Measurements from ENCODE around the gene MSMO1.
"Not testable (repeated sequence)": the region's sequence is repeated elsewhere in the genome, so short reads cannot be mapped to it uniquely, and the experiment has no call there.

Gene MSMO1

GRCh38 chr4:165327211-165328100, at the start of gene MSMO1:
MSMO1 (plus strand) TSS chr4:165327669; CDS start chr4:165333371, 5,702 bp downstream.
- peak; percentile 79 for DNase-seq (ENCODE audit: low spot score)

DNA sequence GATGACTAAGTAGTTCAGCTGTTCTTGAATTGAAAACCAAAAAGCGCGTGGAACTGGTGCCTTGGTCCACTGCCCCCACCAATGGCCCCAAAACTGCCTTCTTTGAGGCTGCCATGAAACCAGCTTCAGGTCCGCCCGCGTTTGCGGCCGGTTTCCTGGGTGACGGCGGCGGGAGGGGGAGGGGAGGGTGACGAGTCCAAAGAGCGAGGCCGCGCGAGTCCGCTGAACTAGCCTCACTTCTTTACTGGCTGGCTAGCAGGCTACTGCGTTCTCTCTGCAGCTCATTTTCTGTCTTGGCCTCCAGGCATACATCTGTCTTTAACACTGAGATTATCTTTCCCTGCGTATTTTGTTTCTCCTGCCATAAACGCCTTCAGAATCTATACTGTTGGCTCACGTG, 47.9 kb upstream of the MSMO1 start:
- DNase-seq (ENCODE audit: low spot score) = not testable (repeated sequence)

GRCh38 chr4:165284697-165285096, 42.8 kb upstream of the MSMO1 start:
- DNase-seq (ENCODE audit: low spot score) = not testable (repeated sequence)

DNA sequence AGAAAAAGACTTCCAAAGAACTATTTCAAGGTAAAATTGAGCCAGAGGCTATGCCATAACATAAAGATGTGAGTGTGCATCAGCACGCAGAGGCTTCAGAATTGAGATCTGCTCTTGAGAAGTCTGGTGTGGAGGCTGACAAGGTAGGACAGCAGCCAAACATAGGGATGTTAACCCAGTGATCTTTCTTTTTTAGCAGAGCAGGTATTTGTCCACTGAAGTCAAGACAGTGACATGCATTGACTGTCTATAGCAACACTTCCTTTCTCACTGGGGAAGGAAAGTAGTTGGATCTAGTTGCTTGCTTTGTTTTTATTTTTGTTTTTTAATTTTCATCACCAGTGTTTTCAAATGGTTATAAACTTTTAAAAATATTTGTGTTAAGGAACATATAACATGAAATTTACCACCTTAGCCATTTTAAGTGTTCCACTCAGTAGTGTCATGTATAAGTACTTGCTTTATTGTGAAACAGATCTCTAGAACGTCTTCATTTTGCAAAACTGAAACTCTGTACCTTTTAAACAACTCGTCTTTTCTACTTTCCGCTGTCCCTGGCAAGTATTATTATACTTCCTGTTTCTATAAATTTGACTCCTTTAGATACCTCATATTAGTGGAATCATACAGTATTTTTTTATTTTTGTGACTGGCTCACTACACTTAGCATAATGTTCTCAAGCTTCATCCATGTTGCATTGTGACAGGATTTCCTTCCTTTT, 40.7 kb upstream of the MSMO1 start:
- DNase-seq (ENCODE audit: low spot score) = not testable (repeated sequence)

- no peak for DNase-seq (ENCODE audit: low spot score)
Measured at GRCh38 chr4:165288226-165288625, 39.2 kb upstream of the MSMO1 start.

- DNase-seq (ENCODE audit: low spot score) = no peak
Measured at GRCh38 chr4:165288639-165289422, 38.6 kb upstream of the MSMO1 start.

DNA sequence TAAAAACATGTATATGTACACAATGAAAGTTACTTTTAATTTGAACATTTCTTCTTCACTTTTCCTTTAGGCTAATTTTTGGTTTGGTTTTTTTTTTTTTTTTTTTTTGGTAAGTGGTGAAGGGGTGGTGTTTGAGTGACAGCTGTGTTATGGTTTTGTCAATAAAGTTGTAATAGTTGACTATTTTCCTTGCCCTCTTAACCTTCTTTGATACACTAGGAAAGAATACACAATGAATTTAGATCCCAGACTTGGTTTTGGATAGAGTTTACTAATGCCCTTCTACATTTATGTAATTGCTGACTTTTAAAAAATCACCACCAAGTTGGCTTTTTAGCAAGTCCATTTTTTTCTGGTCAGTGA, 38.1 kb upstream of the MSMO1 start:
- DNase-seq (ENCODE audit: low spot score) = no peak

GRCh38 chr4:165293061-165293460, 34.4 kb upstream of the MSMO1 start:
- DNase-seq (ENCODE audit: low spot score) = no peak

- DNase-seq (ENCODE audit: low spot score) = no peak
Measured at GRCh38 chr4:165293927-165294649, 33.4 kb upstream of the MSMO1 start.

- no peak for DNase-seq (ENCODE audit: low spot score)
Measured at GRCh38 chr4:165294907-165295306, 32.6 kb upstream of the MSMO1 start.

DNA sequence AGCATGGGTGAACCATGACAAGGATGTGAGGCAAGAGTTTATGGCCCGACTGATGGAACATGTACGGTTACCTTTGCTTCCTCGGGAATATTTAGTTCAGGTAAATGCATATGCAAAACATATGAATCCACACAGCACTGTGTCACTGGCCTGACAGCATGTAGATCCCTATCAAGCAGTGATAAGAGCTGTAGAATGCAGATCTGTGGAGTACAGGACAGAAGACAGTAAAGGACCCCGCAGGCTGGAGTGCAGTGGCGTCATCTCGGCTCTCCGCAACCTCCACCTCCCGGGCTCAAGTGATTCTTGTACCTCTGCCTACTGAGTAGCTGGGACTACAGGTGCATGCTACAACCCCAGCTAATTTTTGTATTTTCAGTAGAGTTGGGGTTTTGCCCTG, 29.8 kb upstream of the MSMO1 start:
- no peak for DNase-seq (ENCODE audit: low spot score)

DNA sequence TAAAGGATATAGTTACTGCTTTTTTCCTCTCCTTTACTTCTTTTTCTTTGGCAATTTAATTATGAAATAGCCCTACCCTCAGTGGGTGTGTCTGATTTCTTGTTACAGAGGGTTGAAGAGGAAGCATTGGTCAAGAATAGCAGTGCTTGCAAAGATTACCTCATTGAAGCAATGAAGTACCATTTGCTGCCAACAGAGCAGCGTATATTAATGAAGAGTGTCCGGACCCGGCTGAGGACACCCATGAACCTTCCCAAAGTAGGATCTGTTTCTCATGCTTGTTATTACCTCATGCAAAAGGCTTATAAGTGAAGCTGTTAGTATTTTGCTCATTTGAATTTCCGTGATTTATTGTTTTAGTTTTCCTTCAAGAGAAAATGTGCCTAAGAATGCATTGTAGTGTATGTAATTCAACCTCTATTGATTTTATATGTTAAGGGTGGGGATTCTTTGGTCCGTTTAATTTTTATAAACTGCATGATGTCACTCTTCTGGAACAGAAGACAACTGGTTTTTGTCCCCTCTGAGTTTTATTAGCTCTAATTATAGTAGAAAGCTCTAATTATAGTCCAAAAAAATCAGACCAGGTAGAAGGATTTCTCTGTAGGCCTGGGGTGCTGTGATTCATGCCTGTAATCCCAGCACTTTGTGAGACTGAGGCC, 27.9 kb upstream of the MSMO1 start:
- DNase-seq (ENCODE audit: low spot score) = no peak

- no peak for DNase-seq (ENCODE audit: low spot score)
Measured at GRCh38 chr4:165301833-165302232, 25.6 kb upstream of the MSMO1 start.

DNA sequence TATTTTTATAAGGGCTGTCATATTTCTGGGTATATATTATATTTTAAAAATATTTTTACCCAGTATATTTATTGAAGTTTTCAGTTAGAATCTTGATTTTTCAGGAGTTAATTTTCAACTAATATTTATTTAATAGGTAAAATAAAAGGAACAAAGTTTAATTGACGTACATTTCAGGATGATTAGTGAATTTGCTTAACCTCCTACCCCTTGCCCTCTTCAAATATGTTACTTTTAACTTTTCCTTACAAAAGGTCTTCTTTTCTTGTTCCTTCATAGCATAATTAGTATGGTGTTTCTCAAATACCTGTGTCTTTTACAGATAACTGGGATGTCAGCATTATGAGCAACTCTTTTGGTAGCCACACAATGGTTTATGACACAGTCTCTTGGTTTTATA, 24.8 kb upstream of the MSMO1 start:
- DNase-seq (ENCODE audit: low spot score) = no peak

- no peak for DNase-seq (ENCODE audit: low spot score)
Measured at GRCh38 chr4:165308166-165308565, 19.3 kb upstream of the MSMO1 start.

DNA sequence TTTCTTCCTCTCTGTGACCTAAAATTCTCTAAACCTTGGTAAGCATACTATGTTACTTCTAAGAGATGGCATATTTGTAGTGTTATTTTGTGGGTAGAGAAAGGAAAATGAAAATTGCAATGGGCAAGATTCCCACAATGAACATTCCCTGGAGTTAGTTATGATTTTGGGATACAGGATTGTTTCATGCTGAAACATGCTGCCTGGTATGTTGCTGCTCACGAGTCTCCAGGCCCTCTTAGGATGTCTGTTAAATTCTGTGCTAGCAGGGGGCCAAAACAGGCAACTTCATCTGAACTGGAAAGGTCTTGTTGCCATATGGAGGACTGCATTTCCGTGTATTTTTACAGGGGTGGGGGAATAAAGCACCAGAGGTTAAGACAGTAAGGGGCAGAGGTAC, 18.9 kb upstream of the MSMO1 start:
- DNase-seq (ENCODE audit: low spot score) = no peak

DNA sequence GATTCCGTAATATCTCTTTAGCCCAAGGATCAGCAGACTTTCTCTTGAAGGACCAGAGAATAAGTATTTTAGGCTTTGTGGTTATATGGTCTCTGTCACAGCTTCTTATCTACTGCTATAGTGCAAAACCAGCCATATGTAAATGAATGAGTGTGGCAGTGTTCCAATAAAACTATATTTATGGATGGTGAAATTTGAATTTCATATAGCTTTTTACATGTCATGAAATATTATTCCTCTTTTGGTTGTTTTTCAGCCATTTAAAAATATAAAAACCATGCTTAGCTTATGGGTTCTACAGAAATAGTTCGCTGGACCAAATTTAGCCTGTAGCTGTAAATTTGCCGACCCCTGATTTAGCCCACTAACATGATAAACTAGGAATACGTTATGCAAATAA, 18.0 kb upstream of the MSMO1 start:
- DNase-seq (ENCODE audit: low spot score) = no peak

- no peak for DNase-seq (ENCODE audit: low spot score)
Measured at GRCh38 chr4:165312506-165312905, 15.0 kb upstream of the MSMO1 start.

DNA sequence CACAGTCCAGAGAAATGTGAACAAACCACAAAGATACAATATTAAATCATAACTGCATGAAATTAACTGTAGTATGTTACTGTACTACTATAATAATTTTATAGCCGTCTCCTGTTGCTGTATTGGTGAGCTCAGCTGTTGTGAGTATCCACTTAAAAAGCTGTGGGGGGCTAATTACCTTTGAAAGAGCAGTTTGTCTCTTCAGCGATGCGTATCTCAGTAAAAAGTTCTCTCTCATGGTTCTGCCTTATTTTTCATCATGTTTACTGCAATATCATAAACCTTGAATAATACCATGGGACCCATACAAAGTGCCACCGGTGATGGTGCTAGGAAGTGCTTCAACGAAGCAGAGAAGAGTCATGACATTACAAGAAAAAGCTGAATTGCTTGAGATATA, 8.4 kb upstream of the MSMO1 start:
- DNase-seq (ENCODE audit: low spot score) = no peak

DNA sequence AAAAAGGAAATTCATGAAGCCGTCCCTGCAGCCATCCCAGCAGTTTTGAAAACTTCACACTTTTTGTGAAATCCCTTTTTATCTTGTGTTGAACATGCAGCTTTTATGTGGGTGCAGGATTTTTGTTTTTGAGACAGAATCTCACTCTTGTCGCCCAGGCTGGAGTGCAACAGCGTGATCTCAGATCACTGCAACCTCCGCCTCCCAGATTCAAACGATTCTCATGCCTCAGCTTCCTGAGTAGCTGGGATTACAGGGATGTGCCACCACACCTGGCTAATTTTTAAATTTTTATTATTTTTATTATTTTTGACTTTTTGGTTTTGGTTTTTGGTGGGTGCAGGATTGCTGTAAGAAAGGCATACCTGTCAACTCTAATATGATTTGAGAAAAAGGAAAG, 8.0 kb upstream of the MSMO1 start:
- DNase-seq (ENCODE audit: low spot score) = no peak

- DNase-seq (ENCODE audit: low spot score) = no peak
Measured at GRCh38 chr4:165324236-165324917, 3.1 kb upstream of the MSMO1 start.

All from HuH-7.5 (cell line).